Measurements from ENCODE around the gene MKKS.

DNA sequence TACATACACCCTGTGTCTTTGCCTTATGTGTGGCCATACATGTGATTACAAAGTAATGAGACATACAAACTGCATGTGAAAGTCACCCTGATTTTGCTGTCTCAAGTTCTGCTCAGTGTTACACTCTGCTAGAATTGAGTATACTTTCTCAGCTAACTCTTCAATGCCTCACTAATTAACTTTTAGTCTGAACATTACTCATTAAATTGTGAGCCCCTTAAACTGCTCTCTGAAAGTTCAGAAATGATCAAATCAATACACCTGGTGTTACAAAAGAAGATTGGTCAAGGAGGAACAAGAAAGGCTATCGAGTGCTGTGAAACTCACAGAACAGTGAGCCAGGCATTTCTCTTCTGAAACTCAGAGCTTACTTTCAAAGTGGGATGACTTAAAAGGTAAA, 71.3 kb downstream of the MKKS start:
- TF ChIP-seq, protein P1, sequence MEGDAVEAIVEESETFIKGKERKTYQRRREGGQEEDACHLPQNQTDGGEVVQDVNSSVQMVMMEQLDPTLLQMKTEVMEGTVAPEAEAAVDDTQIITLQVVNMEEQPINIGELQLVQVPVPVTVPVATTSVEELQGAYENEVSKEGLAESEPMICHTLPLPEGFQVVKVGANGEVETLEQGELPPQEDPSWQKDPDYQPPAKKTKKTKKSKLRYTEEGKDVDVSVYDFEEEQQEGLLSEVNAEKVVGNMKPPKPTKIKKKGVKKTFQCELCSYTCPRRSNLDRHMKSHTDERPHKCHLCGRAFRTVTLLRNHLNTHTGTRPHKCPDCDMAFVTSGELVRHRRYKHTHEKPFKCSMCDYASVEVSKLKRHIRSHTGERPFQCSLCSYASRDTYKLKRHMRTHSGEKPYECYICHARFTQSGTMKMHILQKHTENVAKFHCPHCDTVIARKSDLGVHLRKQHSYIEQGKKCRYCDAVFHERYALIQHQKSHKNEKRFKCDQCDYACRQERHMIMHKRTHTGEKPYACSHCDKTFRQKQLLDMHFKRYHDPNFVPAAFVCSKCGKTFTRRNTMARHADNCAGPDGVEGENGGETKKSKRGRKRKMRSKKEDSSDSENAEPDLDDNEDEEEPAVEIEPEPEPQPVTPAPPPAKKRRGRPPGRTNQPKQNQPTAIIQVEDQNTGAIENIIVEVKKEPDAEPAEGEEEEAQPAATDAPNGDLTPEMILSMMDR (IDR thresholded peaks at IDR 0.05 in 2 of 3, conservative IDR thresholded peaks at IDR 0.05 in 1 of 3; ENCODE audit: borderline replicate concordance in 1 of 3, insufficient read depth in 1 of 3, low read depth in 2 of 3, low read length in 2 of 3): no peak
- no peak for TF ChIP-seq RAD21 (IDR thresholded peaks at IDR 0.05; ENCODE audit: low read depth)
- TF ChIP-seq SIN3A (IDR thresholded peaks at IDR 0.05; ENCODE audit: low read depth): no peak
- no peak for TF ChIP-seq POLR2AphosphoS5 (IDR thresholded peaks at IDR 0.05; ENCODE audit: low read depth, low read length)
- TF ChIP-seq EZH2 (IDR thresholded peaks at IDR 0.05): no peak
- TF ChIP-seq POLR2A (IDR thresholded peaks at IDR 0.05; ENCODE audit: borderline replicate concordance, extremely low read depth, insufficient read depth, insufficient read length): no peak
- TF ChIP-seq ZFX (IDR thresholded peaks at IDR 0.05): no peak

Measured in HCT116 (cell line).